T-cell (primary cell): ENCODE results near the gene PKDREJ. TPM values are rescaled to one million over a fixed set of nuclear protein-coding genes. Genes with fewer than 3 reads are reported as not detected.

Source experiments
- ATAC-seq, 4 experiments: fragments of 200-7000 bp in 3 of 4; fragments of 150-1000 bp in 1 of 4; cut with Tn5 transposase; replicated peaks in 1 of 4; 1 replicate in 3 of 4; 2 replicates in 1 of 4; pipeline ENCODE4 v1.10.0; 2021; ENCODE audit warnings: moderate library complexity in 3 of 4, mild to moderate bottlenecking in 2 of 4, moderate number of reproducible peaks in 1 of 4
- CTCF ChIA-PET, 2 donors: fragments of 300-600 bp; sonication (Branson Sonifier 250); formaldehyde crosslinking; loops; one replicate each; lab custom pipeline; 2022; ENCODE audit warnings: antibody characterized with exemption in 2 of 2; lab: Charles Lee
- POLR2A ChIA-PET, 2 donors: fragments of 300-600 bp; sonication (Branson Sonifier 250); formaldehyde crosslinking; loops; one replicate each; lab custom pipeline; 2022; ENCODE audit warnings: antibody characterized with exemption in 2 of 2; lab: Charles Lee
- DNase-seq, 35 experiments: peaks; one replicate each; pipeline versions ENCODE4 v3.0.0 to v3.0.0-alpha.2; 2013 to 2023
- H3K27ac ChIP-seq: one replicate; pipeline ENCODE4 v1.5.1; 2013; ENCODE audit warnings: low read length
- H3K27me3 ChIP-seq, 2 experiments: replicated peaks in 1 of 2; 1 replicate in 1 of 2; 2 replicates in 1 of 2; pipeline versions ENCODE4 v1.6.1 to v1.7.0; 2013; ENCODE audit warnings: low read length in 1 of 2, mixed read lengths in 1 of 2; ENCODE audit not compliant: control insufficient read depth in 2 of 2, insufficient read depth in 2 of 2; ENCODE audit errors: extremely low read depth in 1 of 2
- H3K36me3 ChIP-seq, 2 donors: 1 replicate in 1 of 2; 2 replicates in 1 of 2; pipeline versions ENCODE4 v1.6.1 to v1.7.0; 2013; ENCODE audit warnings: low read length in 1 of 2; ENCODE audit not compliant: control insufficient read depth in 2 of 2, insufficient read depth in 1 of 2; ENCODE audit errors: extremely low read depth in 1 of 2
- H3K4me1 ChIP-seq, 2 experiments: 1 replicate in 1 of 2; 2 replicates in 1 of 2; pipeline versions ENCODE4 v1.6.1 to v1.7.0; 2013; ENCODE audit warnings: low read length in 2 of 2, mixed read lengths in 1 of 2; ENCODE audit not compliant: insufficient read depth in 2 of 2, control insufficient read depth in 1 of 2; ENCODE audit errors: extremely low read depth in 1 of 2
- H3K4me3 ChIP-seq, 2 donors: 1 replicate in 1 of 2; 2 replicates in 1 of 2; pipeline versions ENCODE4 v1.5.1 to v1.7.0; 2013; ENCODE audit warnings: mild to moderate bottlenecking in 2 of 2, low read length in 1 of 2, moderate library complexity in 1 of 2; ENCODE audit not compliant: control insufficient read depth in 1 of 2; ENCODE audit errors: extremely low read depth in 1 of 2
- H3K9me3 ChIP-seq: 2 replicates; pipeline ENCODE4 v1.7.0; 2013
- H3K27ac Mint-ChIP-seq, 2 donors: one replicate each; pipeline ENCODE4 v1.8.0; 2020 to 2021; ENCODE audit warnings: mild to moderate bottlenecking in 2 of 2, mixed read lengths in 2 of 2
- H3K27me3 Mint-ChIP-seq, 2 donors: one replicate each; pipeline ENCODE4 v1.8.0; 2021 to 2022; ENCODE audit warnings: mixed read lengths in 2 of 2
- H3K36me3 Mint-ChIP-seq: one replicate; pipeline ENCODE4 v1.8.0; 2021; ENCODE audit warnings: mixed read lengths
- H3K4me1 Mint-ChIP-seq, 3 donors: one replicate each; pipeline ENCODE4 v1.8.0; 2020 to 2022; ENCODE audit warnings: mixed read lengths in 3 of 3, mild to moderate bottlenecking in 1 of 3
- H3K4me3 Mint-ChIP-seq, 3 donors: one replicate each; pipeline ENCODE4 v1.8.0; 2020 to 2022; ENCODE audit warnings: mild to moderate bottlenecking in 3 of 3, mixed read lengths in 3 of 3, moderate library complexity in 3 of 3
- H3K9me3 Mint-ChIP-seq, 3 donors: one replicate each; pipeline ENCODE4 v1.8.0; 2020 to 2022; ENCODE audit warnings: mixed read lengths in 3 of 3
- WGBS: methylation state at CpG from one replicate; pipeline ENCODE4 v1.1.5; 2013; ENCODE audit warnings: missing lambda C conversion rate; ENCODE audit not compliant: insufficient coverage; 5-methylcytosine and 5-hydroxymethylcytosine counted together
- total RNA-seq, 35 experiments: library from RNA in 6 of 35; stranded (reverse) in 6 of 35; fragments of 120-200 nt in 1 of 35; gene quantifications; one replicate each; pipeline versions ENCODE4 v1.2.1 to v1.2.4 and lab custom pipeline; 2013 to 2026

Gene PKDREJ
- total RNA-seq, 5 donors from 2014 or later (not counting 1 experiment from before 2014, with no cell fraction given) = not detected

DNA sequence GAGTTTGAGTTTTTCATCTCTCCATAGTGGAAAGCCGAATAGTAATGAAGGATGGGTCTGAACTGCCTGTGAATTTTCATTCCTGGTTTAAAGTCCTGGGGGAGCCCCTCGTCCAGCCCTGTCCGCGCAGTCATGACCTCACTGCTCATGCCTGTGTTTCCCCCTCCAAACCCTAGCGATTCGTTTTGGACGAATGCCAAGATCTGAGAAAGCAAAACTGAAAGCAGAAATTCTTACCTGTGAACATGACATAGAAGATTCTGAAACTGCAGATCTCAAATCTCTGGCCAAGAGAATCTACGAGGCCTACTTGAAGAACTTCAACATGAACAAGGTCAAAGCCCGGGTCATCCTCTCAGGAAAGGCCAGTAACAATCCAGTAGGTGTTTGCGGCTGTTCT lies 43.5 kb downstream of the PKDREJ start:
- Mint-ChIP-seq H3K4me3 (peak overlapping the region in 1 of 3 donors; percentile 26), H3K4me1 (peaks cover 4 to 7% (median 6%) of the 10 kb centered on the region in 3 donors), H3K27ac (peak overlapping the region in 1 of 2 donors; percentile 59), H3K27me3 (no peaks in the 10 kb centered on the region), H3K9me3 (no peaks in the 10 kb centered on the region), H3K36me3 (peaks cover 40% of the 10 kb centered on the region)
- no peaks in the 10 kb centered on the region for H3K9me3 ChIP-seq
- 27% methylated on average over 5 of the region's 10 CpGs for WGBS
- ATAC-seq = no peak
- peaks cover 3 to 46% of the 10 kb centered on the region in 2 donors for H3K36me3 ChIP-seq
- peak in 1 of 35 experiments; percentile 15 for DNase-seq
- ChIA-PET CTCF (no interaction called here), POLR2A (no interaction called here)
- no peak overlapping the region for H3K4me3 ChIP-seq
- H3K27me3 ChIP-seq = no peaks in the 10 kb centered on the region
- H3K4me1 ChIP-seq = no peaks in the 10 kb centered on the region
- H3K27ac ChIP-seq = no peak overlapping the region

- H3K27me3 Mint-ChIP-seq = no peaks in the 10 kb centered on the region
- ATAC-seq = no peak
- peaks cover 0 to under 1% (median under 1%) of the 10 kb centered on the region in 3 donors for H3K9me3 Mint-ChIP-seq
Measured at GRCh38 chr22:46214616-46215015, 48.5 kb downstream of the PKDREJ start.

DNA sequence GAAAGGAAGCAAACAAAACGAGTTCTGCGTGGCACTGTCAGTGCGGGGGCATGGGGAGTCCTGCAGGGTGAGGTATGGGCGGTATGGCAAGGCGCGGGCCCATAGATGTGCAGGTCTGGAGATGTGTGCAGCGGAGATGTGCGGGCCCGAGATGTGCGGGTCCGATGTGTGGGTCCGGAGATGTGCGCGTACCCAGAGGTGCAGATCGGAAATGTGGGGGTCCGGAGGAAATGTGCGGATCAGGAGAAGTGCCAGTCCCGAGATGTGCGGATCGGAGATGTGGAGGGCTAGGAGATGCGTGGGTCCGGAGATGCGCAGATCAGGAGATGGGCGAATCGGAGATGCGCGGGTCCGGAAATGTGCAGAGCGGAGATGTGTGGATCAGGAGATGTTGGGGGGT lies 49.0 kb downstream of the PKDREJ start:
- peaks cover 3 to 5% (median 5%) of the 10 kb centered on the region in 3 donors for H3K9me3 Mint-ChIP-seq
- WGBS = 98% methylated on average over 29 of the region's 29 CpGs
- ChIA-PET POLR2A (no interaction called here), CTCF (no interaction called here)
- H3K4me1 Mint-ChIP-seq = no peaks in the 10 kb centered on the region
- no peak overlapping the region for H3K4me3 Mint-ChIP-seq
- Histone ChIP-seq H3K4me1 (no peaks in the 10 kb centered on the region), H3K27ac (no peak overlapping the region), H3K36me3 (peaks cover 0 to 33% of the 10 kb centered on the region in 2 donors), H3K4me3 (no peak overlapping the region), H3K9me3 (no peaks in the 10 kb centered on the region), H3K27me3 (no peaks in the 10 kb centered on the region)
- H3K27me3 Mint-ChIP-seq = no peaks in the 10 kb centered on the region
- ATAC-seq = no peak
- DNase-seq = no peak
- H3K27ac Mint-ChIP-seq = no peak overlapping the region
- peaks cover 66% of the 10 kb centered on the region for H3K36me3 Mint-ChIP-seq

More at GRCh38 chr22:46214616-46215015, 48.5 kb downstream of the PKDREJ start:
- Mint-ChIP-seq H3K4me1 (peaks cover 3% of the 10 kb centered on the region in 3 donors), H3K36me3 (peaks cover 66% of the 10 kb centered on the region), H3K4me3 (no peak overlapping the region), H3K27ac (no peak overlapping the region)
- Histone ChIP-seq H3K9me3 (no peaks in the 10 kb centered on the region), H3K27me3 (no peaks in the 10 kb centered on the region), H3K27ac (no peak overlapping the region), H3K4me3 (no peak overlapping the region), H3K36me3 (peaks cover 0 to 37% of the 10 kb centered on the region in 2 donors), H3K4me1 (no peaks in the 10 kb centered on the region)
- WGBS = 97% methylated on average over 24 of the region's 28 CpGs
- CTCF ChIA-PET = no interaction called here
- POLR2A ChIA-PET = no interaction called here
- no peak for DNase-seq

DNA sequence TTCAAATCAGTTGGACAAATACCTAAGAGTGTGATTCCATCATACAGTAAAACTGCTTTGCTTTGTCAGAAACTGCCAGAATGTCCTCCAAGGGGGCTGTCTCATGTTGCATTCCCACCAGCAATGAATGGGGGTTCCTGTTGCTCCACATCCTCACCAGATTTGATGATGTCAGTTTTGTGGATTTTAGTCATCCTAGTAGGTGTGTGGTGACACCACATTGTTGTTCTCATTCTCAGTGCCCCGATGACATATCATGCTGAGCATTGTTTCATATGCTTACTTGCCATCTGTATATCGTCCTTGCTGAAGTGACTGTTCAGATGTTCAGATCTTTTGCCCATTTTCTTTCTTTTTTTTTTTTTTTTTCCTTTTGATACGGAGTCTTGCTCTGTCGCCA lies 50.1 kb downstream of the PKDREJ start:
- DNase-seq = no peak
- WGBS = 70% methylated on average over 4 of the region's 4 CpGs
- Mint-ChIP-seq H3K27ac (no peak overlapping the region), H3K4me1 (no peaks in the 10 kb centered on the region), H3K36me3 (peaks cover 70% of the 10 kb centered on the region), H3K4me3 (no peak overlapping the region), H3K9me3 (peaks cover 11 to 14% (median 13%) of the 10 kb centered on the region in 3 donors), H3K27me3 (no peaks in the 10 kb centered on the region)
- Histone ChIP-seq H3K36me3 (peaks cover 0 to 30% of the 10 kb centered on the region in 2 donors), H3K4me1 (no peaks in the 10 kb centered on the region), H3K27me3 (no peaks in the 10 kb centered on the region), H3K27ac (no peak overlapping the region), H3K9me3 (peaks cover 2% of the 10 kb centered on the region), H3K4me3 (no peak overlapping the region)
- ATAC-seq = no peak
- CTCF ChIA-PET = interaction anchor here in 1 of 2 donors (0.7 kb wide), 1 partner anchor 22 kb away, joined by 6 read pairs; no protein-coding TSS in a partner anchor
- POLR2A ChIA-PET = interaction anchor here in 1 of 2 donors (0.7 kb wide), 1 partner anchor 54 kb away, joined by 11 read pairs; no protein-coding TSS in a partner anchor

- DNase-seq (no peak), ATAC-seq (no peak)
- Histone ChIP-seq H3K27ac (no peak overlapping the region), H3K27me3 (no peaks in the 10 kb centered on the region), H3K9me3 (peaks cover 2% of the 10 kb centered on the region), H3K4me1 (no peaks in the 10 kb centered on the region), H3K36me3 (peaks cover 0 to 28% of the 10 kb centered on the region in 2 donors), H3K4me3 (no peak overlapping the region)
- H3K27me3 Mint-ChIP-seq = no peaks in the 10 kb centered on the region
- POLR2A ChIA-PET = no interaction called here
- no peak overlapping the region for H3K4me3 Mint-ChIP-seq
- peaks cover 11 to 14% (median 13%) of the 10 kb centered on the region in 3 donors for H3K9me3 Mint-ChIP-seq
- no peak overlapping the region for H3K27ac Mint-ChIP-seq
- no peaks in the 10 kb centered on the region for H3K4me1 Mint-ChIP-seq
- peaks cover 67% of the 10 kb centered on the region for H3K36me3 Mint-ChIP-seq
- CTCF ChIA-PET = no interaction called here
- WGBS = 46% methylated on average over 3 of the region's 4 CpGs
Measured at GRCh38 chr22:46212195-46212594, 50.9 kb downstream of the PKDREJ start.

- no peaks in the 10 kb centered on the region for H3K27me3 ChIP-seq
- no peaks in the 10 kb centered on the region for H3K4me1 ChIP-seq
- ATAC-seq (no peak), DNase-seq (no peak)
- H3K4me3 ChIP-seq = no peak overlapping the region
- H3K36me3 Mint-ChIP-seq = peaks cover 66% of the 10 kb centered on the region
- H3K9me3 ChIP-seq = peaks cover 2% of the 10 kb centered on the region
- no peak overlapping the region for H3K27ac Mint-ChIP-seq
- WGBS = no CpG with 5 or more reads among the region's 1 CpG
- H3K36me3 ChIP-seq = peaks cover 0 to 10% of the 10 kb centered on the region in 2 donors
- ChIA-PET CTCF (no interaction called here), POLR2A (no interaction called here)
- no peaks in the 10 kb centered on the region for H3K27me3 Mint-ChIP-seq
- no peak overlapping the region for H3K27ac ChIP-seq
- peaks cover 12 to 17% (median 13%) of the 10 kb centered on the region in 3 donors for H3K9me3 Mint-ChIP-seq
- no peaks in the 10 kb centered on the region for H3K4me1 Mint-ChIP-seq
- no peak overlapping the region for H3K4me3 Mint-ChIP-seq
Measured at GRCh38 chr22:46209262-46209661, 53.9 kb downstream of the PKDREJ start.
